ENCODE data around the gene SUMF1. TPM values are rescaled to one million over a fixed set of nuclear protein-coding genes. Genes with fewer than 3 reads are reported as not detected.

SUMF1 gene
- total and polyA plus RNA-seq, 2 of the 13 experiments (the other 11 are each of a cell fraction or from before 2014, with no cell fraction given) = 18.5 to 28.9 TPM

DNA sequence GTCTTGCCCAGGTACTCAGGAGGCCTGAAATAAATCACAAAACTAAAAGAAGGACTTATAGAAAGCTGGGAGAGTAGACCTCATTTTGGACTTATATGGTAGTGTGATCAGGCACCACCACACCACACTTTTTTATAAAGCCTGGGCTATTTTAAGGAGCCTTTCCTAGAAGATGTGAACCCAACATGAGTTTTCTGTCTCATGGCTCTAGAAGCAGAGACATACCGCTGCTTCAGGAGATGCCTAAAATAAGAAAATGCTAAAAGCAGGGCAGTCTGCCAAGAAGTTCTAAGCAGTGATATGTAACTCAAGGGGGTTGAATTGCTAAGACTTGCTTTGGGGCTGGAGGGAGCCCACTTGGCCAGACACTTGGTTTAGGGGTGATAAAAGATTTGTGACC, 49.6 kb downstream of the SUMF1 start (continued):
- TF ChIP-seq, protein P1, sequence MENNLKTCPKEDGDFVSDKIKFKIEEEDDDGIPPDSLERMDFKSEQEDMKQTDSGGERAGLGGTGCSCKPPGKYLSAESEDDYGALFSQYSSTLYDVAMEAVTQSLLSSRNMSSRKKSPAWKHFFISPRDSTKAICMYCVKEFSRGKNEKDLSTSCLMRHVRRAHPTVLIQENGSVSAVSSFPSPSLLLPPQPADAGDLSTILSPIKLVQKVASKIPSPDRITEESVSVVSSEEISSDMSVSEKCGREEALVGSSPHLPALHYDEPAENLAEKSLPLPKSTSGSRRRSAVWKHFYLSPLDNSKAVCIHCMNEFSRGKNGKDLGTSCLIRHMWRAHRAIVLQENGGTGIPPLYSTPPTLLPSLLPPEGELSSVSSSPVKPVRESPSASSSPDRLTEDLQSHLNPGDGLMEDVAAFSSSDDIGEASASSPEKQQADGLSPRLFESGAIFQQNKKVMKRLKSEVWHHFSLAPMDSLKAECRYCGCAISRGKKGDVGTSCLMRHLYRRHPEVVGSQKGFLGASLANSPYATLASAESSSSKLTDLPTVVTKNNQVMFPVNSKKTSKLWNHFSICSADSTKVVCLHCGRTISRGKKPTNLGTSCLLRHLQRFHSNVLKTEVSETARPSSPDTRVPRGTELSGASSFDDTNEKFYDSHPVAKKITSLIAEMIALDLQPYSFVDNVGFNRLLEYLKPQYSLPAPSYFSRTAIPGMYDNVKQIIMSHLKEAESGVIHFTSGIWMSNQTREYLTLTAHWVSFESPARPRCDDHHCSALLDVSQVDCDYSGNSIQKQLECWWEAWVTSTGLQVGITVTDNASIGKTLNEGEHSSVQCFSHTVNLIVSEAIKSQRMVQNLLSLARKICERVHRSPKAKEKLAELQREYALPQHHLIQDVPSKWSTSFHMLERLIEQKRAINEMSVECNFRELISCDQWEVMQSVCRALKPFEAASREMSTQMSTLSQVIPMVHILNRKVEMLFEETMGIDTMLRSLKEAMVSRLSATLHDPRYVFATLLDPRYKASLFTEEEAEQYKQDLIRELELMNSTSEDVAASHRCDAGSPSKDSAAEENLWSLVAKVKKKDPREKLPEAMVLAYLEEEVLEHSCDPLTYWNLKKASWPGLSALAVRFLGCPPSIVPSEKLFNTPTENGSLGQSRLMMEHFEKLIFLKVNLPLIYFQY (CRISPR knock-in tag; IDR thresholded peaks at IDR 0.05; ENCODE audit: borderline replicate concordance) = no peak
- TF ChIP-seq MEIS2 (CRISPR knock-in tag; IDR thresholded peaks at IDR 0.05) = no peak

DNA sequence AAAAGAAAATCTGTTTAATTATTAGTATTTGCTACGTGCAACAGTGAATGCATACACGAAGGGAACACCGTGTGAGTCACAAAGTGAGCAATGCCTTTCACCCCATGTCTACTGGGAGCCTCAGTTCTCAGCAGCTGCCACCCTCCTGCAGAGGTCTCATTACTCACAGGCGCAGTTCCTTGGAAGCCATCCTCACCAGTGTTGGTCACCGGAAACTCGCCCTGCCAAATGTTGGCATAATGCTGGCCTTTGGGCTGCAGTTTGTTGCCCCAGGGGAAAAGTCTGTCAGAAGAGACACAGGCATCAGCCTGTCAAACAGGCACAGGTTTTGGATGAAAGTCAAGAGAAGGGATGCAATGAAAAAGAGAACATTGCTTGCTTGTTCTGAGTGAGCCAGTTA, 50.1 kb downstream of the SUMF1 start:
- in situ Hi-C loops (cut with HindIII; ENCODE audit: extremely low pct_ligation_motif_present, low pct_unique_long_range_greater_than_20kb) = no loop called here
- no peak overlapping the region for H3K27ac ChIP-seq (ENCODE audit: extremely low read length, insufficient read depth, low read length)
- FAIRE-seq = no peak
- TF ChIP-seq SP140L (CRISPR knock-in tag; IDR thresholded peaks at IDR 0.05; ENCODE audit: borderline replicate concordance) (no peak), NCOA1 (CRISPR knock-in tag; IDR thresholded peaks at IDR 0.05) (no peak), ZNF274 (CRISPR knock-in tag; IDR thresholded peaks at IDR 0.05) (no peak), RARA (CRISPR knock-in tag; IDR thresholded peaks at IDR 0.05) (no peak), SETDB1 (CRISPR knock-in tag; IDR thresholded peaks at IDR 0.05; ENCODE audit: borderline replicate concordance) (no peak), MATR3 (CRISPR knock-in tag; IDR thresholded peaks at IDR 0.05) (no peak), PRMT3 (CRISPR knock-in tag; IDR thresholded peaks at IDR 0.05; ENCODE audit: borderline replicate concordance, low read depth) (no peak), LCORL (IDR thresholded peaks at IDR 0.05) (no peak), LCORL (CRISPR knock-in tag; IDR thresholded peaks at IDR 0.05) (no peak), ZNF629 (CRISPR knock-in tag; conservative IDR thresholded peaks at IDR 0.05) (no peak), ZNF30 (CRISPR knock-in tag; IDR thresholded peaks at IDR 0.05) (no peak)
- TF ChIP-seq, protein P2, sequence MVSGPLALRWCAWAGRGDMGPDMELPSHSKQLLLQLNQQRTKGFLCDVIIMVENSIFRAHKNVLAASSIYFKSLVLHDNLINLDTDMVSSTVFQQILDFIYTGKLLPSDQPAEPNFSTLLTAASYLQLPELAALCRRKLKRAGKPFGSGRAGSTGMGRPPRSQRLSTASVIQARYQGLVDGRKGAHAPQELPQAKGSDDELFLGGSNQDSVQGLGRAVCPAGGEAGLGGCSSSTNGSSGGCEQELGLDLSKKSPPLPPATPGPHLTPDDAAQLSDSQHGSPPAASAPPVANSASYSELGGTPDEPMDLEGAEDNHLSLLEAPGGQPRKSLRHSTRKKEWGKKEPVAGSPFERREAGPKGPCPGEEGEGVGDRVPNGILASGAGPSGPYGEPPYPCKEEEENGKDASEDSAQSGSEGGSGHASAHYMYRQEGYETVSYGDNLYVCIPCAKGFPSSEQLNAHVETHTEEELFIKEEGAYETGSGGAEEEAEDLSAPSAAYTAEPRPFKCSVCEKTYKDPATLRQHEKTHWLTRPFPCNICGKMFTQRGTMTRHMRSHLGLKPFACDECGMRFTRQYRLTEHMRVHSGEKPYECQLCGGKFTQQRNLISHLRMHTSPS (CRISPR knock-in tag; IDR thresholded peaks at IDR 0.05; ENCODE audit: low read depth) = no peak
- TF ChIP-seq, protein P3, sequence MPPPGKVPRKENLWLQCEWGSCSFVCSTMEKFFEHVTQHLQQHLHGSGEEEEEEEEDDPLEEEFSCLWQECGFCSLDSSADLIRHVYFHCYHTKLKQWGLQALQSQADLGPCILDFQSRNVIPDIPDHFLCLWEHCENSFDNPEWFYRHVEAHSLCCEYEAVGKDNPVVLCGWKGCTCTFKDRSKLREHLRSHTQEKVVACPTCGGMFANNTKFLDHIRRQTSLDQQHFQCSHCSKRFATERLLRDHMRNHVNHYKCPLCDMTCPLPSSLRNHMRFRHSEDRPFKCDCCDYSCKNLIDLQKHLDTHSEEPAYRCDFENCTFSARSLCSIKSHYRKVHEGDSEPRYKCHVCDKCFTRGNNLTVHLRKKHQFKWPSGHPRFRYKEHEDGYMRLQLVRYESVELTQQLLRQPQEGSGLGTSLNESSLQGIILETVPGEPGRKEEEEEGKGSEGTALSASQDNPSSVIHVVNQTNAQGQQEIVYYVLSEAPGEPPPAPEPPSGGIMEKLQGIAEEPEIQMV (CRISPR knock-in tag; IDR thresholded peaks at IDR 0.05; ENCODE audit: low read depth) = no peak

More for the DNA sequence above, 50.1 kb downstream of the SUMF1 start:
- no peaks in the 10 kb centered on the region for H3K9me3 ChIP-seq (ENCODE audit: low read length)
- no peaks in the 10 kb centered on the region for H3K79me2 ChIP-seq (ENCODE audit: insufficient read depth, low read length)
- peaks cover 15% of the 10 kb centered on the region for H3K4me1 ChIP-seq (ENCODE audit: insufficient read depth, low read length)
- 95% methylated on average over 6 of the region's 6 CpGs for WGBS (ENCODE audit: low lambda C conversion rate)
- H3K4me3 ChIP-seq (replicated peaks in 1 of 3; ENCODE audit: insufficient read depth in 1 of 3, low read depth in 2 of 3, low read length in 3 of 3) = no peak overlapping the region
- DNase-seq (ENCODE audit: low spot score) (no peak), ATAC-seq (no peak)
- no peak overlapping the region for H3K4me2 ChIP-seq (ENCODE audit: low read depth, low read length)
- peaks cover 3 to 33% of the 10 kb centered on the region in 2 experiments; a peak in 3 of 5 replicates for H3K36me3 ChIP-seq (replicated peaks in 1 of 2; ENCODE audit: control insufficient read depth in 1 of 2, insufficient read depth in 2 of 2, low read length in 2 of 2)
- H4K20me1 ChIP-seq (ENCODE audit: insufficient read depth, low read length) = no peaks in the 10 kb centered on the region
- no peak overlapping the region for H3K9ac ChIP-seq (ENCODE audit: insufficient read depth, low read depth, low read length)
- ChIA-PET POLR2A (no interaction called here), CTCF (ENCODE audit: low intra/inter-chr PET ratio, low total read pairs) (no interaction called here)
- H2AFZ ChIP-seq (ENCODE audit: low read length) = no peak overlapping the region
- H3K27me3 ChIP-seq (ENCODE audit: control insufficient read depth in 1 of 2, insufficient read depth in 2 of 2, low read length in 2 of 2) = no peaks in the 10 kb centered on the region
- intact Hi-C loops (cut with micrococcal nuclease; ENCODE audit: unreplicated experiment) = no loop called here
- no TSS peak for BruUV-seq (replicated peaks)
